PC-9 (cell line): ENCODE data around the gene ITPRIPL2. TPM values are rescaled to one million over a fixed set of nuclear protein-coding genes. Genes with fewer than 3 reads are reported as not detected.

ENCODE experiments used
- BruUV-seq: library from RNA; stranded (reverse); fragments of 400-500 nt; replicated peaks from 2 replicates; lab custom pipeline; 2021; lab: Mats Ljungman, UMichigan
- CTCF ChIA-PET: fragments of 300-600 bp; sonication (Branson Sonifier 250); formaldehyde crosslinking; loops from one replicate; lab custom pipeline; 2022; ENCODE audit warnings: antibody characterized with exemption; lab: Charles Lee
- POLR2A ChIA-PET: fragments of 300-600 bp; sonication (Branson Sonifier 250); formaldehyde crosslinking; loops from one replicate; lab custom pipeline; 2022; ENCODE audit warnings: antibody characterized with exemption; ENCODE audit not compliant: unreplicated experiment; lab: Charles Lee
- DNase-seq, 2 experiments: peaks; one replicate each; pipeline versions ENCODE4 v3.0.0 to v3.0.0-alpha.2; 2015 to 2022; ENCODE audit warnings: mixed read lengths in 1 of 2
- H2AFZ ChIP-seq: fragments of 200-600 bp; sonication (generic); 2 replicates; pipeline ENCODE4 v1.8.1; 2017; ENCODE audit warnings: antibody characterized with exemption
- H3F3A ChIP-seq: fragments of 200-600 bp; sonication (generic); 2 replicates; pipeline ENCODE4 v1.8.1; 2017; ENCODE audit warnings: antibody characterized with exemption, mild to moderate bottlenecking, low read depth; ENCODE audit not compliant: insufficient read depth
- H3K27ac ChIP-seq: fragments of 200-600 bp; sonication (generic); 2 replicates; pipeline ENCODE4 v1.6.1; 2016; ENCODE audit warnings: mixed run types
- H3K27me3 ChIP-seq: fragments of 200-600 bp; sonication (generic); 2 replicates; pipeline ENCODE4 v1.6.1; 2016; ENCODE audit warnings: low read depth, mixed run types; ENCODE audit not compliant: insufficient read depth
- H3K36me3 ChIP-seq: fragments of 200-600 bp; sonication (generic); 2 replicates; pipeline ENCODE4 v1.6.1; 2016; ENCODE audit warnings: low read depth, mixed run types
- H3K4me1 ChIP-seq: fragments of 200-600 bp; sonication (generic); replicated peaks from 2 replicates; pipeline ENCODE4 v1.6.1; 2016; ENCODE audit warnings: mixed run types; ENCODE audit not compliant: insufficient read depth
- H3K4me2 ChIP-seq: fragments of 200-600 bp; sonication (generic); 2 replicates; pipeline ENCODE4 v1.6.1; 2017; ENCODE audit warnings: mixed run types
- H3K4me3 ChIP-seq: fragments of 200-600 bp; sonication (generic); 2 replicates; pipeline ENCODE4 v1.6.1; 2016; ENCODE audit warnings: mixed run types
- H3K79me2 ChIP-seq: fragments of 200-600 bp; sonication (generic); 2 replicates; pipeline ENCODE4 v1.6.1; 2017; ENCODE audit warnings: low read depth, mixed run types
- H3K9me2 ChIP-seq: fragments of 200-600 bp; sonication (generic); 2 replicates; pipeline ENCODE4 v1.8.1; 2017; ENCODE audit warnings: mild to moderate bottlenecking; ENCODE audit not compliant: insufficient read depth
- H3K9me3 ChIP-seq: fragments of 200-600 bp; sonication (generic); 2 replicates; pipeline ENCODE4 v1.8.1; 2016; ENCODE audit warnings: low read depth; ENCODE audit not compliant: insufficient read depth
- H4K20me1 ChIP-seq: fragments of 200-600 bp; sonication (generic); 2 replicates; pipeline ENCODE4 v1.8.1; 2017; ENCODE audit not compliant: insufficient read depth
- CTCF ChIP-seq: fragments of 200-600 bp; sonication (generic); conservative IDR thresholded peaks from 2 replicates; pipeline ENCODE4 v1.6.1; 2017; ENCODE audit warnings: mixed run types, antibody characterized with exemption, mild to moderate bottlenecking, moderate library complexity
- EZH2 ChIP-seq: fragments of 200-600 bp; sonication (generic); IDR thresholded peaks from 2 replicates; pipeline ENCODE4 v1.8.0; 2017; ENCODE audit warnings: antibody characterized with exemption, low read depth
- intact Hi-C: fragments of 100-400 bp; cut with micrococcal nuclease; formaldehyde crosslinking; loops from one replicate; pipeline ENCODE4 v1.10.0; 2022; ENCODE audit not compliant: unreplicated experiment
- total RNA-seq: library from RNA; stranded (reverse); gene quantifications from 2 replicates; pipeline ENCODE4 v1.2.3, GENCODE V29; 2021

The ITPRIPL2 gene
- total RNA-seq, 1 experiment from 2014 or later = 117 TPM

GRCh38 chr16:19102187-19102872, 11.4 kb upstream of the ITPRIPL2 start:
- H3K36me3 ChIP-seq = peaks cover 14% of the 10 kb centered on the region
- TF ChIP-seq EZH2 = no peak
- TF ChIP-seq CTCF = no peak
- H3F3A ChIP-seq = peaks cover 16% of the 10 kb centered on the region
- no peak for DNase-seq
- no peak overlapping the region for H3K4me2 ChIP-seq
- no peak overlapping the region for H3K27ac ChIP-seq
- H4K20me1 ChIP-seq = no peaks in the 10 kb centered on the region
- ChIA-PET CTCF (no interaction called here), POLR2A (no interaction called here)
- H3K9me3 ChIP-seq = no peaks in the 10 kb centered on the region
- H3K4me3 ChIP-seq = no peak overlapping the region
- no TSS peak for BruUV-seq
- H3K27me3 ChIP-seq = no peaks in the 10 kb centered on the region
- H2AFZ ChIP-seq = no peak overlapping the region
- intact Hi-C loops = no loop called here
- H3K9me2 ChIP-seq = no peaks in the 10 kb centered on the region
- 0 out of 2 replicates have a peak, but pooled peaks cover 5% of the 10 kb centered on the region for H3K79me2 ChIP-seq
- peaks cover 14% of the 10 kb centered on the region for H3K4me1 ChIP-seq

- intact Hi-C loops = no loop called here
- no peak overlapping the region for H3K4me3 ChIP-seq
- no peak for TF ChIP-seq EZH2
- no peak for TF ChIP-seq CTCF
- no peaks in the 10 kb centered on the region for H3K79me2 ChIP-seq
- no peaks in the 10 kb centered on the region for H3K9me2 ChIP-seq
- no peak overlapping the region for H2AFZ ChIP-seq
- peaks cover 30% of the 10 kb centered on the region for H3K4me1 ChIP-seq
- CTCF ChIA-PET = no interaction called here
- no peaks in the 10 kb centered on the region for H4K20me1 ChIP-seq
- no peak for DNase-seq
- H3K9me3 ChIP-seq = no peaks in the 10 kb centered on the region
- no peak overlapping the region for H3K4me2 ChIP-seq
- no TSS peak for BruUV-seq
- no peak overlapping the region for H3K27ac ChIP-seq
- no peaks in the 10 kb centered on the region for H3K36me3 ChIP-seq
- peaks cover 35% of the 10 kb centered on the region for H3F3A ChIP-seq
- no peaks in the 10 kb centered on the region for H3K27me3 ChIP-seq
- POLR2A ChIA-PET = no interaction called here
Measured at GRCh38 chr16:19104607-19105006, 9.2 kb upstream of the ITPRIPL2 start.

GRCh38 chr16:19105131-19105530, 8.6 kb upstream of the ITPRIPL2 start:
- Histone ChIP-seq H3K27me3 (no peaks in the 10 kb centered on the region), H3K4me1 (peaks cover 30% of the 10 kb centered on the region), H3K9me2 (no peaks in the 10 kb centered on the region), H3K4me3 (no peak overlapping the region), H3K27ac (no peak overlapping the region), H3K79me2 (no peaks in the 10 kb centered on the region), H3K36me3 (no peaks in the 10 kb centered on the region), H4K20me1 (no peaks in the 10 kb centered on the region), H3K9me3 (no peaks in the 10 kb centered on the region), H3F3A (peaks cover 38% of the 10 kb centered on the region), H3K4me2 (no peak overlapping the region), H2AFZ (no peak overlapping the region)
- intact Hi-C loops = no loop called here
- POLR2A ChIA-PET = no interaction called here
- TF ChIP-seq EZH2 = no peak
- TF ChIP-seq CTCF = no peak
- no TSS peak for BruUV-seq
- DNase-seq = no peak
- CTCF ChIA-PET = no interaction called here
